GM12878 (cell line): ENCODE results near the gene PLEKHA5. TPM values are rescaled to one million over a fixed set of nuclear protein-coding genes. Genes with fewer than 3 reads are reported as not detected.

Experiments used
- ATAC-seq: fragments of 200-7000 bp; cut with Tn5 transposase; 3 replicates; pipeline ENCODE4 v1.9.1; 2020; ENCODE audit warnings: mild to moderate bottlenecking, moderate library complexity
- BruUV-seq: library from RNA; stranded (reverse); fragments of 400-500 nt; replicated peaks from 2 replicates; lab custom pipeline; 2021; lab: Mats Ljungman, UMichigan
- CTCF ChIA-PET: fragments of 300-600 bp; sonication (Branson Sonifier 250); formaldehyde crosslinking; extraction: SDS; loops from one replicate; lab custom pipeline; 2021; ENCODE audit warnings: inconsistent platforms; lab: Yijun Ruan, JAX
- POLR2A ChIA-PET: fragments of 350-600 bp; formaldehyde crosslinking; extraction: SDS; loops from one replicate; lab custom pipeline; 2021; ENCODE audit warnings: inconsistent platforms; lab: Charles Lee
- RAD21 ChIA-PET: fragments of 300-600 bp; sonication (Branson Sonifier 250); formaldehyde crosslinking; loops from one replicate; lab custom pipeline; 2023; ENCODE audit warnings: antibody characterized with exemption; ENCODE audit not compliant: unreplicated experiment; lab: Charles Lee
- SMC1A ChIA-PET: fragments of 300-600 bp; sonication (Branson Sonifier 250); formaldehyde crosslinking; loops from one replicate; lab custom pipeline; 2023; ENCODE audit not compliant: unreplicated experiment, uncharacterized antibody; lab: Charles Lee
- DNase-seq: peaks from one replicate; pipeline ENCODE4 v3.0.0-alpha.2; 2011; ENCODE audit warnings: low read depth, low spot score
- FAIRE-seq: peaks from 3 replicates; lab custom pipeline; 2011; peaks lifted over from hg19 to GRCh38; lab: Jason Lieb, UNC
- H2AFZ ChIP-seq: 2 replicates; pipeline ENCODE4 v1.6.0; 2011; ENCODE audit warnings: low read depth, low read length, control low read depth; ENCODE audit not compliant: control insufficient read depth
- H3K27ac ChIP-seq: 2 replicates; pipeline ENCODE4 v1.5.1; 2011; ENCODE audit warnings: control low read depth; ENCODE audit not compliant: control insufficient read depth, insufficient read depth
- H3K27me3 ChIP-seq, 2 experiments: replicated peaks in 1 of 2; 2 replicates each; pipeline versions ENCODE4 v1.6.0 to v1.6.1; 2011; ENCODE audit warnings: low read length in 1 of 2; ENCODE audit not compliant: control insufficient read depth in 2 of 2, insufficient read depth in 2 of 2
- H3K36me3 ChIP-seq, 2 experiments: 2 replicates each; pipeline ENCODE4 v1.5.1; 2011; ENCODE audit warnings: low read length in 1 of 2; ENCODE audit not compliant: control insufficient read depth in 2 of 2, insufficient read depth in 2 of 2
- H3K4me1 ChIP-seq: 2 replicates; pipeline ENCODE4 v1.6.1; 2011; ENCODE audit warnings: mild to moderate bottlenecking, low read length, moderate library complexity, mixed read lengths; ENCODE audit not compliant: control insufficient read depth, insufficient read depth
- H3K4me2 ChIP-seq: 2 replicates; pipeline ENCODE4 v1.6.0; 2011; ENCODE audit warnings: control low read depth; ENCODE audit not compliant: control insufficient read depth, insufficient read depth
- H3K4me3 ChIP-seq: fragments of 200-600 bp; sonication (generic); 2 replicates; pipeline ENCODE4 v1.5.1; 2016
- H3K79me2 ChIP-seq: 2 replicates; pipeline ENCODE4 v1.6.0; 2011; ENCODE audit warnings: low read length; ENCODE audit not compliant: control insufficient read depth, insufficient read depth
- H3K9ac ChIP-seq: 2 replicates; pipeline ENCODE4 v1.8.0; 2011; ENCODE audit warnings: low read length, control low read depth, mixed read lengths; ENCODE audit not compliant: control insufficient read depth, insufficient read depth
- H3K9me3 ChIP-seq: replicated peaks from 3 replicates; pipeline ENCODE4 v1.5.1; 2011; ENCODE audit warnings: mild to moderate bottlenecking, low read length; ENCODE audit not compliant: control insufficient read depth, insufficient read depth
- H4K20me1 ChIP-seq: 2 replicates; pipeline ENCODE4 v1.6.0; 2011; ENCODE audit not compliant: control insufficient read depth, insufficient read depth
- ATF3 ChIP-seq: IDR thresholded peaks from 2 replicates; pipeline ENCODE4 v1.6.1; 2011; ENCODE audit warnings: low read depth, mild to moderate bottlenecking, low read length, moderate library complexity, borderline replicate concordance; ENCODE audit errors: extremely low read depth
- CREM ChIP-seq: IDR thresholded peaks from 2 replicates; pipeline ENCODE4 v1.6.1; 2014; ENCODE audit warnings: antibody characterized with exemption, low read depth
- ESRRA ChIP-seq: IDR thresholded peaks from 2 replicates; pipeline ENCODE4 v1.6.1; 2012; ENCODE audit warnings: mild to moderate bottlenecking, low read length, improper control_type of control experiment
- HSF1 ChIP-seq: fragments of 150-350 bp; IDR thresholded peaks from 2 replicates; pipeline ENCODE4 v1.6.1; 2014; ENCODE audit warnings: mild to moderate bottlenecking, low read depth, low read length
- NRF1 ChIP-seq: conservative IDR thresholded peaks from 2 replicates; pipeline ENCODE4 v1.6.1; 2011; ENCODE audit warnings: mild to moderate bottlenecking, low read depth, low read length, improper control_type of control experiment
- RAD21 ChIP-seq: IDR thresholded peaks from 2 replicates; pipeline ENCODE4 v1.6.1; 2011; ENCODE audit warnings: mild to moderate bottlenecking, low read depth, low read length, moderate library complexity; ENCODE audit not compliant: insufficient read depth
- TCF12 ChIP-seq: IDR thresholded peaks from 2 replicates; pipeline ENCODE4 v1.6.1; 2011; ENCODE audit warnings: low read depth, mild to moderate bottlenecking, low read length
- ZBTB11 ChIP-seq: fragments of 450-650 bp; formaldehyde crosslinking; IDR thresholded peaks from 2 replicates; pipeline ENCODE4 v1.5.0; 2022; ENCODE audit warnings: mild to moderate bottlenecking, missing genetic modification characterization
- ZNF274 ChIP-seq: IDR thresholded peaks from one replicate; pipeline ENCODE4 v1.8.0; 2011; ENCODE audit not compliant: insufficient read length, insufficient read depth
- WGBS: methylation state at CpG from one replicate; pipeline ENCODE4 v1.1.6; 2016; ENCODE audit warnings: low lambda C conversion rate; ENCODE audit not compliant: insufficient replicate concordance, insufficient coverage; ENCODE audit errors: missing lambda C conversion rate; 5-methylcytosine and 5-hydroxymethylcytosine counted together
- in situ Hi-C: fragments of 300-500 bp; cut with MboI; formaldehyde crosslinking; loops from 9 replicates; pipeline ENCODE4 v1.14.3; 2018; ENCODE audit warnings: mixed read lengths
- intact Hi-C: fragments of 100-400 bp; cut with micrococcal nuclease; formaldehyde crosslinking; loops from one replicate; pipeline ENCODE4 v1.14.2; 2022; ENCODE audit not compliant: unreplicated experiment
- polyA plus RNA-seq, 11 experiments: library from polyadenylated mRNA; depleted of rRNA in 4 of 11; unstranded in 6 of 11; stranded (reverse) in 5 of 11; fragments of >200 nt; fragmentation: Nextera tagmentation in 4 of 11; fragmentation: Illumina TruSeq in 1 of 11; extraction: Ambion mirVana in 4 of 11; extraction: Trizol in 1 of 11; gene quantifications; 1 replicate in 1 of 11; 2 replicates in 10 of 11; pipeline versions ENCODE4 v1.2.1 to v1.2.3, GENCODE V29; 2011 to 2016; ENCODE audit warnings: inconsistent platforms in 2 of 11, missing spikeins in 2 of 11, low read depth in 1 of 11
- total RNA-seq, 4 experiments: library from RNA; depleted of rRNA in 3 of 4; stranded (reverse); fragments of >200 nt in 3 of 4; fragmentation: Illumina TruSeq in 1 of 4; extraction: Trizol in 1 of 4; gene quantifications; 2 replicates each; pipeline versions ENCODE4 v1.2.1 to v1.2.3, GENCODE V29; 2013 to 2021

PLEKHA5 gene
- total and polyA plus RNA-seq, 10 of the 15 experiments (the other 5 are each of a cell fraction or from before 2014, with no cell fraction given), result 0.09 to 0.33 (median 0.18) TPM; not detected in 3

DNA sequence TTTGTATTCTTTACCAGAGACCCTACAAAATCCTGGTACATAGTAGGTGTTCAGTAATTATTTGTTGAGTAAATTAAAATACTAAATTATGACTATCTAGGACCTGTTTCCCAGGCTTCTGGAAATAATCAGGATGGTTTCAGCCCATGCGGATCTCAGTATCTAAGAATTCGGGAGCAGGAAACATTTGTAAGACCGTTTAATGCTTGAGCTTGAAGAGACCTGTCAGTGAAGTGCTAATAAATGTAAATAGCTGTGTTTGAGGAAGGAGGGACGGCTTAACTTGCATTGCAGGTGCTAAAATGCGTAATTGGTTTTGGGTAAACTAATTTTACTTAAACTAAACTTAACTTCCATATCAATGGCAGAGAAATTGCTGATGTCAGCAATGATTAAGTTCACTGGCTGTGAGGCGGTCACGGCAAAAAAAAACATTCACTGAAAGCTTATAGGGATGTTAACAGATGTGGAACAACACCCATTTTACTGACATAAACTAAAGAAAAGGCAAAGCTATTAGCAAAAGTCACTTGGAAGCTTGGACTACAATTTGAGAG is 281.2 kb downstream of the PLEKHA5 start:
- Histone ChIP-seq H3K27me3 (no peaks in the 10 kb centered on the region), H3K9ac (no peak overlapping the region), H3K4me2 (no peak overlapping the region), H3K36me3 (no peaks in the 10 kb centered on the region), H3K27ac (no peak overlapping the region), H3K79me2 (no peaks in the 10 kb centered on the region), H4K20me1 (no peaks in the 10 kb centered on the region), H3K4me1 (no peaks in the 10 kb centered on the region), H2AFZ (no peak overlapping the region)
- FAIRE-seq (no peak), ATAC-seq (no peak), DNase-seq (no peak)
- ChIA-PET RAD21 (no interaction called here), SMC1A (interaction anchor here (0.9 to 1.5 kb wide), 5 partner anchors 9 to 77 kb away, joined by 3 to 4 read pairs (median 3); no protein-coding TSS in a partner anchor)
- intact Hi-C loops, result no loop called here
- TF ChIP-seq ZNF274, result no peak
- TF ChIP-seq, all 136 proteins: peak for 0
- 50% methylated on average over 7 of the region's 7 CpGs for WGBS
- Histone ChIP-seq H3K9me3 (no peaks in the 10 kb centered on the region), H3K4me3 (no peak overlapping the region)
- in situ Hi-C loops, result no loop called here
- POLR2A ChIA-PET, result no interaction called here
- CTCF ChIA-PET, result interaction anchor here (0.6 kb wide), 1 partner anchor 116 kb away, joined by 3 read pairs; no protein-coding TSS in a partner anchor
- no TSS peak for BruUV-seq

DNA sequence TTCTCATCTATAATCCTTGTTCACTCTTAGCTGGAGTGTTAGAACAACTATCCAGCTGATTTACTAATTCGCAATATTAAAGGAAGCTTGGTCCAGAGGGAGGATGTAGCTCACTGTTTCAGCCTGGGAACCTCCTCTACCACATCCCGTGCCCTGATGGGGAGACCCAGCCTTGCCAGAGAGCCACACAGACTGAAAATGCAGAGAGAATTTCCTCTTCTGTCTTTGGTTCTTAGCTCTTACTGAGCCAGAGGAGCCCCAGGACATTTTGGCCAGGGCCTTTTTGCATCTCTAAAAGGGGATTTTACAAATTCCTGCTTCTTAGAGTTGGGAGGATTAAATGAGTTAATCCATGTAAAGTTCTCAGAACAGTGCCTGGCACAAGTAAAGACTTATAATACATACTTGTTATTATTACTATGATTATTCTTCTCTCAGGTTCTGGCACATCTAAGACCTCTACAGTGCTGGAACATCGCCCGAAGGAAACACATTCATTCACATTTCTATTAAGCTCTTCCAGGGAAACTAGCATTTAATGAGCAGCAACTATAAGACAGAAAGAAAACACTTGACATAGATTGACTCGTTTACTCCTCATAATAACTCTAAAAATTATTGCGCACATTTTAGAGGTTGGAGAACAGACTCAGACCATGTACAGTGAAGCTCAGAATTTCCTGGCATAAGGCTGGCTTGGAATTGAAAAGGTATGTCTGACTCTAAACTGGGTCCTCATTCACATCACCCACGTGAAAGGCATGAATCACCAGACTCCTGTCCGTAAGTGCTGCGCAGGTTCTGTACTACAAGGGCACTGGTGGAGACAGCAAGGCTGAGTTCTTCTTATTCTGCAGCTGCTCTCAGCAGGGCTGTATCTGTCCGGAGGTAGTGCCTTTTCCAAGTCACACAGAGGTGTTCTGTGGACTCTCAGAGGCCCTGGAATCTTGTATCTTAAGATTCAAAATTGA is 282.0 kb downstream of the PLEKHA5 start:
- intact Hi-C loops, result no loop called here
- Histone ChIP-seq H3K4me2 (no peak overlapping the region), H3K79me2 (no peaks in the 10 kb centered on the region), H2AFZ (no peak overlapping the region), H3K27ac (no peak overlapping the region), H3K36me3 (no peaks in the 10 kb centered on the region), H3K9ac (no peak overlapping the region), H4K20me1 (no peaks in the 10 kb centered on the region), H3K27me3 (no peaks in the 10 kb centered on the region), H3K9me3 (no peaks in the 10 kb centered on the region), H3K4me3 (no peak overlapping the region), H3K4me1 (no peaks in the 10 kb centered on the region)
- ATAC-seq (no peak), DNase-seq (no peak), FAIRE-seq (no peak)
- in situ Hi-C loops, result no loop called here
- ChIA-PET RAD21 (no interaction called here), SMC1A (interaction anchor here (0.9 to 1.3 kb wide), 3 partner anchors 10 to 78 kb away, joined by 3 read pairs; no protein-coding TSS in a partner anchor), CTCF (no interaction called here), POLR2A (no interaction called here)
- BruUV-seq, result no TSS peak
- WGBS, result 59% methylated on average over 10 of the region's 10 CpGs
- TF ChIP-seq RAD21, result no peak
- no peak for TF ChIP-seq ZBTB11 (CRISPR knock-in tag)
- TF ChIP-seq HSF1, result no peak
- TF ChIP-seq ESRRA, result no peak
- no peak for TF ChIP-seq ATF3
- no peak for TF ChIP-seq CREM
- no peak for TF ChIP-seq NRF1
- TF ChIP-seq TCF12, result no peak
